Stimulated activated CD8-positive, alpha-beta memory T cell treated with anti-CD3 and anti-CD28 coated beads, Interleukin-7, amount 100 ng/mL, for 24 hours (primary cell): Measurements from ENCODE around the gene DLG4.

Source experiments
- DNase-seq: peaks from one replicate; pipeline ENCODE4 v3.0.0-alpha.2; 2020; ENCODE audit warnings: low read depth

The DLG4 gene

GRCh38 chr17:7156342-7156940, 63.2 kb downstream of the DLG4 start:
- DNase-seq, result no peak

DNA sequence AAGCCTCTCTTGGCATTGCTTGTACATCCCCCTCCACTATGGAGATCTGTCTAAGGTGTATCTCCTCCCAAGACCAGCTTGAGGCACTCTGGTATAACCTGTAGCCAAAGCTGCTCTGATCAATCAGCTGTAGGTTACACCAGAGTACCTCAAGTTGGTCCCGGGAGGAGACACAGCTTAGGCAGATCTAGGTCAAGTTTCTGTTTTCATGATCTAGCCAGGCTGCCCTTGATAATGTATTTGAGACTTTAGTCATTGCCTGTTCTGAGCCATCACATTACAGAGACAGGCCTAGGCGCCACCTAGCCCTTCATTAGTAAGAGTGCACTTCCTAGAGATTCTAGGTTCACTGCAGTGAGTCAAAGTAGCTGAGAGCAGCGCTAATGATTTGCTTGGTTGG, 71.9 kb downstream of the DLG4 start:
- DNase-seq, result no peak

GRCh38 chr17:7146115-7146514, 73.5 kb downstream of the DLG4 start:
- DNase-seq, result no peak

GRCh38 chr17:7144213-7144612, 75.4 kb downstream of the DLG4 start:
- DNase-seq, result no peak

DNA sequence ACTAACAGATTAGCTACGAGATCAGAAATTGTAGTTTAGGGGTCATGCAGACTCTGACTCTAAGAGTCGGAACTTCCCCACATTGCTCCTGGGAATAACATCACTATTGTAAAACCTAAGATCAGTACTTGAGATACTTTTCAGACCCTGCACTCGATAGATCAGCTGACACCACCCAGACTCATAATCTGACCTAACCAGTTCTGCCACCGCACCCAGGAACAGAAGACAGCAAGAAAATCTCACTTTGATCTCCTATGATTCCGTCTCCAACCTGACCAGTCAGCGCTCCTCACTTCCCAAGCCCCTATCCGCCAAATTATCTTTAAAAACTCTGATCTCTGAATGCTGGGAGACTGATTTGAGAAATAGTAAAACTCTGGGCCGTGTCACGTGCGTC, 77.8 kb downstream of the DLG4 start:
- no peak for DNase-seq

DNA sequence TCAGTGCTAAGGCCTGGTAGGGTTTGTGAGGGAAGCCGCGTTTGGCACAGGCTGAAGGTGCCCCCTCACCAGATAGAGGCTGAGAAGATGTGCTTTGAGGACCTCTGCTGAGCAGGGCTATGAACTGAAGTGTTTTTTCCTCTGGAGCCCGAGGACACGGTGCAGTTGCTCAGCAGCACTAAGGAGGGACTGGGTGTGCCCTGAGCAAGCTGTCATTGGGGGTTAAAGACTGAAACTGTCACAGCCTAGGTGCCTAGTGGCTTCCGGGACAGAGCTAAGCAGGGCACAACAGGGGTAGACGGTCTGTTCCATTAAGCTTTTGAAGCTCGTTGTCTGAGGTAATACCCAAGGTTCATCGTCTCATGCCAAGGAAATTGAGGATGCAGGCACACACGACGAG, 80.2 kb downstream of the DLG4 start:
- no peak for DNase-seq

- no peak for DNase-seq
These were observed 80.7 kb downstream of the DLG4 start for GRCh38 chr17:7138800-7139381.

- no peak for DNase-seq
These were observed 82.3 kb downstream of the DLG4 start for GRCh38 chr17:7137171-7137943.
